Measurements from ENCODE around the gene PPP1R37.
A peak's percentile ranks its signal among the peaks of the same experiment; 100 is the strongest.
"Not testable (repeated sequence)": the region's sequence is repeated elsewhere in the genome, so short reads cannot be mapped to it uniquely, and the experiment has no call there.

Gene PPP1R37

GRCh38 chr19:45095496-45096413 is 2.8 kb downstream of the PPP1R37 start:
- no peak for DNase-seq (ENCODE audit: low spot score)

- no peak for DNase-seq (ENCODE audit: low spot score)
Observed at GRCh38 chr19:45096700-45097099, 3.7 kb downstream of the PPP1R37 start.

- DNase-seq (ENCODE audit: low spot score) = no peak
Observed at GRCh38 chr19:45097450-45097775, 4.4 kb downstream of the PPP1R37 start.

- DNase-seq (ENCODE audit: low spot score) = no peak
Observed at GRCh38 chr19:45097776-45098520, 5.0 kb downstream of the PPP1R37 start.

DNA sequence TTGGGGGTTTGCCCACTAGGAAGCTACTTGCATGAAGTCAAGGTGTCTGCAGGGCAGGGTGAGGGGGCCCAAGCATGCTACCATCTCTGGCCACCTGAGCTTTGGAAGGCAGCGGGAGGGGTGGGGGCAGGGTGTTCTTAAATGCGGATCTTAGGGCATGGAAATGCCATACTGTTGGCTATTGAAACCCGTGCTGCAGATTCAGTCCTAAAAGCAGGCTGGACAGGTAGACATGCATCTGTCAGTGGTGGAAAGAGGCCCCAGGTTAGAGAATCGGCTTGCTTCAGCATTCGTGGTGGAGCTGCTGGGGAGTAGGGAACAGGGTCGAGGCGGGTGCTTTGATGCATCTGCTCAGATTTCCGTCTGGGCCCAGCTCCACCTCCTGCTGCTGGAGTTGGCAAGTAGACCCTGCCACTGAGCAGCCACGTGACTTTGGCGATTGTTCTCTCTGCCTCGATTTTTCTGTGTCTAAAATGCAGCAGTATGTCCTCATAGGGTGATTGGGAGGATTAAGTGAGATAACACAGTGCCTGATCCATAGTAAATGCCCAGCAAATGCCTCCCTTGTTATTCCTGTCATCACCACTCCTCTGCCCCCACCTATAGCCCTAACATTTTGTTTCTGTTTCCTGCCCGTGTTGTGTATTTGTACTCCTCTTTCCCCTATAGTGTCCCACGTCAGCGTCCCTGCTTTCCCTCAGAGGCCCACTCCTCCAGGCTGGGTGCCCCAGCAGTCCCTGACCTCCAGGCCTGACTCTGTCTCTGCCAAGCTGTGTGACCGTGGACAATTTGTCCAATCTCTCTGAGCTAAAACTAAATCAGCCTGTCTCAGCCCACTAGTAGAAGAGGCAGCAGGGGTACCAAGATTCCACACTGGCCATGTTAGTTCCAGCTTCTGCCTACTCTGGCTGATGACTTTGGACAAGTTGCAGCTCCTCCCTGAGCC is 5.8 kb downstream of the PPP1R37 start:
- no peak for DNase-seq (ENCODE audit: low spot score)

DNA sequence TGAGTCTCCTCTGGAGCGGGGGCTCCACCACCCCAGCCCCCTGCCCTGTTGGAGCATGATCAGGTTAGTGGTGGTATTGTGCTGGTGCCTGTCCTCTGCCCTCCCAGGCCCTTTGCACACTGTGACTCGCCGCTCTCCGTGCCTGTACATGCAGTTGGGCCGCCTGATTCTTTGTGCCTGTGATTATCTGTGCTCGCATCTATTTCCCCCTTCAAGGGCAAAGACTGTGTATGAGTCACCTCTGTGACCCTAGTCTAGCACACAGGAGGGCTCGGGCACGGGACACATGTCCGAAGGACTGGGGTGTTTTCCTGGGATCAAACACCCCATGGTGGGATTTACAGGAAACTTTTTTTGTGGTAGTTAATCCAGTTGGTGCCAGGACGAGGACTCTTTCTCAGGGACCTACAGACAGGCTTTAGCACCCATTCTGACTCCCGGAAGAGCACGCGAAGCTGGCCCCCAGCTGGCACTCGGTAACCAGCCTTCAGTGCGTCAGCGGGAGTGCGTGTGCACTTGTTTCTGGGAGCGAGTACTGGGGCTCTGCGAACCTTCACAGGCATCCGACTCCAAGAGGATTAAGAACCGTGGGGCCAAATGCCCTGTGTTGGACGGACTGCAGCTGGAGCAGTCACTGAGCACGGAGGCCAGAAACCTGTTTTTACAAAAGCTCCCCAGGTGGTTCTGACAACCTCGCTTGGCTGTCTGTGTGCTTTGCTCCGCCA is 6.7 kb downstream of the PPP1R37 start:
- no peak for DNase-seq (ENCODE audit: low spot score)

DNA sequence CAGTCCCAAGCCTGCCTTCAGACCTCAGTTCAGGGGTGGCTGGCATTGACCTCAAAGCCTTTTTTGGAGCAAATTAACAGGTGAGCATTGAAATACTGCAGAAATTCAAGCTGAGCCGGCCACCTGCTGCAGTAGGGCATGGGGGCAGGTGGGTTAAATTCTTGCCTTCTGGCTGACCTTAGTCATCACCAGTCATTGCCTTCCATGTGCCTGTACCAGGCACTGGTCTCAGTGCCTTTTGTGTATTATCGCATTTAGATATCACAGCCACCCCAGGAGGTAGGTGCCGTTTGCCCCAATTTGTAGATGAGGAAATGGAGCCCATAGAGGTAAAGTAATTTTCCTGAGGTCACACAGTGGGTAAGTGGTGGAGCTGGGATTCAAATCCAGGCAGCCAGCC is 7.2 kb downstream of the PPP1R37 start:
- no peak for DNase-seq (ENCODE audit: low spot score)

DNA sequence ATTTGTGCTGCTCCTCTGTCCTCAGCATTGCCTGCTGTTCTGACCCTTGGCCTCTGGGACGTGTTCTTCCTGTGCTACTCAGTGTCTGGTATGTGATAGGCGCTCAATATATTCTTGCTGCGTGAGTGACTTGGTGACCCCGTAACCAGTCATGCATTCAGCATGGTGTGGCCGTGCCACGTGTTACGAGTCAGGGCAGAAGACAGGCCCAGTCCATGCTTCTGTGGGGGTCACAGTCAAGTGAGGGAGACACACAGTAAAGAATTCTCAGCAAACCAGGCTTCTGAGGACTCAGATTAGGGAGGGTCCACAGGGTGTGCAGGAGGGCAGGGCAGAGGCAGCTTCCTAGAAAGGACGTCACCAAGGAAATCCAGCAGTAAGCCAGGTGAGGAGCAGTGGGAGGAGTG is 7.9 kb downstream of the PPP1R37 start:
- no peak for DNase-seq (ENCODE audit: low spot score)

DNA sequence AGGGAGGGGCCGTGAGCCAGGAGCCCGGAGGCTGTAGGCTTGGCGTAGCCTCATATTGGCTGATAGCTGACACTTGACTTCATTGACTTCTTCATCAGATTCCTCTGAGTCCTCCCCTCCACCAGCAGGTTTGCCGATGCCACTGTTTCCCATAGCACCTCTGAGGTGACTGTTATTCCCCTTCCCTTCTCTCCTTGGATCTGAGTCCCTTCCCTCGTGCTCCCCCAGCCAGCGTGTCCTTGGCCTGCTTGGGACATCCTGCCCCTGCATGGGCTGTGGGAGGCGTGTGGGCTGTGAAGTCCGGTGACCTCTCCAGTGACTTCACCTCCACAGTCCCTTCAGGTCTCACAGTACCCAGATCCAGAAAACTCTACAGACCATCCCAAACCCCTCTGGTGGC is 8.8 kb downstream of the PPP1R37 start:
- DNase-seq (ENCODE audit: low spot score) = no peak

- no peak for DNase-seq (ENCODE audit: low spot score)
Observed at GRCh38 chr19:45102481-45102880, 9.5 kb downstream of the PPP1R37 start.

DNA sequence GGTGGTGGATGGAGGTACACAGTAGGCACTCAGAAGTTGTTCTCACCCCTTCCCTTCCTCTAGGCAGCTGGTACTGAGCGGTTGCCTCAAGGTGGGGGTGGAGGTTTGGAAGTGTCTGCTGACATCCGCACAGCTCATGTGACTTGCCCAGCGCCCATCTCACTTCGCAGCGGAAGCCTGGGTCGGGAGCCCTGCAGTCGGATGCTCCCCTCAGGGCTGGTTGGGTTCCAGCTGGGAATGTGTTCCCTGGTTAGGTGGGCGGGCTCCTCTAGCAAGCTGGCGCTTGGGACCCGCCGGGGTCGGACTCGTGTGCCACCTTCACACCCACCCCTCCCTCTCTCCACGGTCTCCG is 10.2 kb downstream of the PPP1R37 start:
- DNase-seq (ENCODE audit: low spot score) = no peak

DNA sequence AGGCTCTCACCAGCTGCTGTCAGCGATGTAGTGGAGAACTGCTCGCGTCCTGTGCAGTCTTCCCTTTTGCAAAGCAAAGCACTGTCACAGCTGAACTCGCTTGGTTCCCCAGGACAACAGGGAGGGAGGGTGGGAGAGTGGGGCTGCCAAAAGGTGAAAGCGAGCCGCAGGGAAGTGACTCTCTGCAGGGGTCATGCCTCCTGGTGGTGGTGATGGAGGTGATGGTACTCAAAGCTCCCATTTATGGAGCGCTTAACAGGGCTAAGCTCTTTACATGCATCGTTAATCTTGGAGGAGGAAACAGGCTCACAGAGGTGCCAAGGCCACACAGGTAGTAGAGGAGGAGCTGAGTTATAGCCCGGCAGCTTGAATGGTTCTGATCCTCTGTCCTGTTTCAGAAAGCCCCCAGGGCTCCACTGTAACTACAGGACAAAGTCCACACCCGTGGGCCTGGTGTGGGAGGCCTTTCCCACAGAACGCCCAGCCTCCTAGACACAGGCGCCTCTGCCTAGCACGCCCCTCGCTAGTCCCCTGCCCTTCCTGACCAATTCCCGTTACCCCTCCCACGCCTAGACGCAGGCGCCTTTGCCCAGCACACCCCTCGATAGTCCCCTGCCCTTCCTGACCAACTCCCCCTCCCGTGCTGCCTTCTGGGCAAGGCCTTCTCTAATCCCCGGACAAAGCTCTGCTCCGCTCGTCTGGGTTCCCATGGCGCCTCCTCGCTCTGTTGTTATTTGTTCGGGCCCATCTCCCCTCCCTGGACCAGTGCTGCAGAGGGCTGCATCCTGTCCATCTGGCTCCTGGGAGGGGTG is 10.7 kb downstream of the PPP1R37 start:
- peak; percentile 83 for DNase-seq (ENCODE audit: low spot score)

DNA sequence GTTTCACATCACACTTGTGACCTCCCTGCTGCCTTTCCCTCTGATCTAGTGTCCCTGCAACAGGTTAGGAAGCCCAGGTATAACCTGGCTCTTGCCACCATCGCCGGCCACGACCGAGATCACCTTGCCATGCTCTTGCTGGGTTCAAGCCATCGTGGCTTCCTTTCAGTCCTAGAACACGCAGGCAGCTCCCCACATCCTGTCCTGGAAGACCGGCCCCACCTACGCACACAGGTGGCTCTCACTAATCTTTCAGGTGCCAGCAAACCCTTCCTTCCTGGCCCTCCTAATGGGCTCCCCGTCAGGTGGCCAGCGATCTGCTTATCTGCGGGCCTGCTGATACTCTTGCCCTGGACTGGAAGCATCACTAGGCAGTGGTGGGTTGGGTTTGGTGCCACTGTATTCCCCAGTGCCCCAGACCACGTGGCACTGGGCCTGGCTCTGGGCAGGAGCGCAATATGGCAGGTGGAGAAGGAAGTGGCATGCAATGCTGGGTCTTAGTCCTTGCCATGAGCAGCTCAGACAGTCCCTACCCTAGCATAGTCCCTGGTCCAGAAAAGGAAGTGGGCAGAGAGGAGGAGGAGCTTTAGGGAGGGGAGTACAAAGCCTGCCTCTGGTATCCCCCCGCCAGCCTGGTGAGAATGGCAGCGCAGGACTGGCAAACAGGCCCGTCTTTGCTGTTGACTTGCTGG is 11.8 kb downstream of the PPP1R37 start:
- DNase-seq (ENCODE audit: low spot score) = no peak

- DNase-seq (ENCODE audit: low spot score) = not testable (repeated sequence)
Observed at GRCh38 chr19:45106363-45106762, 13.4 kb downstream of the PPP1R37 start.

GRCh38 chr19:45107621-45108150 is 14.7 kb downstream of the PPP1R37 start:
- DNase-seq (ENCODE audit: low spot score) = no peak

- DNase-seq (ENCODE audit: low spot score) = no peak
Observed at GRCh38 chr19:45110851-45111266, 17.9 kb downstream of the PPP1R37 start.

GRCh38 chr19:45112111-45112827 is 19.3 kb downstream of the PPP1R37 start:
- DNase-seq (ENCODE audit: low spot score) = no peak

GRCh38 chr19:45113628-45114027 is 20.6 kb downstream of the PPP1R37 start:
- DNase-seq (ENCODE audit: low spot score) = no peak

GRCh38 chr19:45114116-45114515 is 21.1 kb downstream of the PPP1R37 start:
- DNase-seq (ENCODE audit: low spot score) = no peak
